ENCODE data around the gene DPP6. TPM values are rescaled to one million over a fixed set of nuclear protein-coding genes. Genes with fewer than 3 reads are reported as not detected.
"Not testable (repeated sequence)": the region's sequence is repeated elsewhere in the genome, so short reads cannot be mapped to it uniquely, and the experiment has no call there.

The DPP6 gene
- total and polyA plus RNA-seq, 2 of the 8 experiments (the other 6 are each of a cell fraction or from before 2014, with no cell fraction given): 4.7 to 6.8 TPM

GRCh38 chr7:154009423-154009911 lies 42.7 kb upstream of the DPP6 start:
- H2BK20ac ChIP-seq (ENCODE audit: low read length); H3K36me3 ChIP-seq (ENCODE audit: control insufficient read depth in 2 of 4, insufficient read depth in 4 of 4, low read length in 3 of 4); H3K27ac ChIP-seq (ENCODE audit: low read depth, low read length); H2BK5ac ChIP-seq (ENCODE audit: low read depth, low read length); H4K8ac ChIP-seq (ENCODE audit: extremely low read depth, insufficient read depth, low read length); H3K14ac ChIP-seq (ENCODE audit: insufficient read length); H3K79me1 ChIP-seq (ENCODE audit: low read depth, low read length); H2AFZ ChIP-seq (ENCODE audit: low read length); H3K56ac ChIP-seq (replicated peaks; ENCODE audit: insufficient read length, low read depth, low read length); H3K23me2 ChIP-seq (ENCODE audit: low read depth, low read length); H3K79me2 ChIP-seq (ENCODE audit: control insufficient read depth in 1 of 2, insufficient read depth in 2 of 2, low read length in 2 of 2); H4K20me1 ChIP-seq (replicated peaks in 1 of 2; ENCODE audit: control insufficient read depth in 1 of 2, insufficient read depth in 2 of 2, low read length in 2 of 2); H3K18ac ChIP-seq (ENCODE audit: extremely low read depth, low read length); H2AK5ac ChIP-seq (ENCODE audit: low read depth, low read length); H4K5ac ChIP-seq (ENCODE audit: insufficient read length, low read depth, low read length); DNase-seq (ENCODE audit: low read depth in 1 of 2, low spot score in 2 of 2); H3K4me2 ChIP-seq (ENCODE audit: insufficient read depth in 1 of 2, low read depth in 2 of 2, low read length in 2 of 2); H4K91ac ChIP-seq (replicated peaks; ENCODE audit: insufficient read length, low read length); H2BK15ac ChIP-seq (ENCODE audit: low read length); H3K4me3 ChIP-seq (ENCODE audit: extremely low read depth in 1 of 4, insufficient read depth in 2 of 4, low read depth in 3 of 4, low read length in 4 of 4); H2BK12ac ChIP-seq (ENCODE audit: low read depth, low read length); H3K23ac ChIP-seq (ENCODE audit: insufficient read length); CTCF ChIA-PET (ENCODE audit: partially characterized antibody); H3K4me1 ChIP-seq (replicated peaks in 1 of 4; ENCODE audit: control insufficient read depth in 3 of 4, insufficient read depth in 4 of 4, low read length in 3 of 4); H2BK120ac ChIP-seq (replicated peaks; ENCODE audit: low read depth, low read length); H3K9me3 ChIP-seq (ENCODE audit: insufficient read depth in 2 of 2, low read depth in 1 of 2, low read length in 1 of 2); H3K27me3 ChIP-seq (replicated peaks in 1 of 4; ENCODE audit: control insufficient read depth in 3 of 4, extremely low read depth in 1 of 4, insufficient read depth in 3 of 4, low read length in 3 of 4); POLR2A ChIA-PET (ENCODE audit: partially characterized antibody); H3K4ac ChIP-seq (replicated peaks; ENCODE audit: insufficient read length, low read depth, low read length); FAIRE-seq; H3K9ac ChIP-seq (replicated peaks in 1 of 4; ENCODE audit: extremely low read depth in 1 of 4, low read depth in 3 of 4, low read length in 3 of 4): not testable (repeated sequence)
- 73% methylated on average over 2 of the region's 3 CpGs; no CpG with 5 or more reads in 1 of the 2 experiments for WGBS, 2 experiments (ENCODE audit: extremely low coverage in 1 of 2, insufficient coverage in 1 of 2, insufficient read length in 1 of 2, insufficient replicate concordance in 2 of 2, low coverage in 1 of 2, low lambda C conversion rate in 2 of 2, missing lambda C conversion rate in 1 of 2)
